Measurements from ENCODE around the gene CCDC92B.
"Not testable (repeated sequence)": the region's sequence is repeated elsewhere in the genome, so short reads cannot be mapped to it uniquely, and the experiment has no call there.

- not testable (repeated sequence) for TF ChIP-seq CTCF (conservative IDR thresholded peaks at IDR 0.05); EZH2 (IDR thresholded peaks at IDR 0.05; ENCODE audit: low read depth)
Measured at GRCh38 chr17:2785376-2785775, 35.9 kb upstream of the CCDC92B start.
